GM12891 (cell line): ENCODE data around the gene BICC1.

ENCODE experiments used
- POLR2A ChIP-seq: IDR thresholded peaks from 2 replicates; pipeline ENCODE4 v1.6.1; 2011; ENCODE audit warnings: low read depth, low read length, control low read depth
- POLR2AphosphoS5 ChIP-seq: IDR thresholded peaks from 2 replicates; pipeline ENCODE4 v1.6.1; 2011; ENCODE audit warnings: low read depth, low read length, control low read depth
- POU2F2 ChIP-seq: IDR thresholded peaks from 2 replicates; pipeline ENCODE4 v1.6.1; 2011; ENCODE audit warnings: low read depth, mild to moderate bottlenecking, control low read depth, low read length, moderate library complexity

- TF ChIP-seq POU2F2 (no peak), POLR2A (no peak), POLR2AphosphoS5 (no peak)
Measured at GRCh38 chr10:58642283-58642682, 129.6 kb downstream of the BICC1 start.
